Stimulated activated CD8-positive, alpha-beta memory T cell treated with anti-CD3 and anti-CD28 coated beads, Interleukin-7, amount 100 ng/mL, for 24 hours (primary cell): ENCODE measurements around the gene NRBP1.

ENCODE experiments used
- DNase-seq: peaks from one replicate; pipeline ENCODE4 v3.0.0-alpha.2; 2020; ENCODE audit warnings: low read depth

The NRBP1 gene

GRCh38 chr2:27428213-27428977 lies at the start of gene NRBP1:
Gene NRBP1 (plus strand): TSS chr2:27428631. CDS start chr2:27433274, 4,643 bp downstream.
- DNase-seq: peak; percentile 83

- no peak for DNase-seq
Measured at GRCh38 chr2:27378809-27379290, 49.6 kb upstream of the NRBP1 start.

GRCh38 chr2:27379383-27379835 lies 49.0 kb upstream of the NRBP1 start:
- DNase-seq: no peak

- DNase-seq: no peak
Measured at GRCh38 chr2:27379836-27380625, 48.4 kb upstream of the NRBP1 start.

GRCh38 chr2:27380626-27381545 lies 47.5 kb upstream of the NRBP1 start, which contains the start of gene ZNF513:
Gene ZNF513 (minus strand): TSS chr2:27380734. CDS start chr2:27380526, 208 bp downstream.
- peak; percentile 75 for DNase-seq

GRCh38 chr2:27381577-27382181 lies 46.8 kb upstream of the NRBP1 start:
- DNase-seq: no peak

- DNase-seq: no peak
Measured at GRCh38 chr2:27390822-27391679, 37.4 kb upstream of the NRBP1 start.

- DNase-seq: no peak
Measured at GRCh38 chr2:27393225-27393624, 35.2 kb upstream of the NRBP1 start.

GRCh38 chr2:27398962-27399361 lies 29.5 kb upstream of the NRBP1 start:
- no peak for DNase-seq

- no peak for DNase-seq
Measured at GRCh38 chr2:27400348-27401135, 27.9 kb upstream of the NRBP1 start.

- DNase-seq: no peak
Measured at GRCh38 chr2:27407798-27408491, 20.5 kb upstream of the NRBP1 start.

- DNase-seq: no peak
Measured at GRCh38 chr2:27408601-27409320, 19.7 kb upstream of the NRBP1 start.

GRCh38 chr2:27409321-27410073 lies 18.9 kb upstream of the NRBP1 start, which contains the start of gene PPM1G:
Gene PPM1G (minus strand): TSS chr2:27409591. CDS start chr2:27409422, 169 bp downstream.
- DNase-seq: peak; percentile 88

- DNase-seq: no peak
Measured at GRCh38 chr2:27412419-27413152, 15.8 kb upstream of the NRBP1 start.

- DNase-seq: no peak
Measured at GRCh38 chr2:27416151-27416550, 12.3 kb upstream of the NRBP1 start.

GRCh38 chr2:27420996-27421395 lies 7.4 kb upstream of the NRBP1 start:
- DNase-seq: no peak
